Stimulated activated naive CD8-positive, alpha-beta T cell treated with anti-CD3 and anti-CD28 coated beads, Interleukin-15, Interleukin-2, amounts not matched to agents 100 ng/mL and 50 ng/mL, for 24 hours (primary cell): ENCODE measurements around the gene LGR4.

Source experiments
- H3K27ac Mint-ChIP-seq: one replicate; pipeline ENCODE4 v1.8.0; 2021; ENCODE audit warnings: mild to moderate bottlenecking, mixed read lengths
- H3K27me3 Mint-ChIP-seq: one replicate; pipeline ENCODE4 v1.8.0; 2021; ENCODE audit warnings: mixed read lengths
- H3K36me3 Mint-ChIP-seq: one replicate; pipeline ENCODE4 v1.8.0; 2021; ENCODE audit warnings: low read depth, mixed read lengths
- H3K4me1 Mint-ChIP-seq: one replicate; pipeline ENCODE4 v1.8.0; 2021; ENCODE audit warnings: low read depth, mixed read lengths
- H3K4me3 Mint-ChIP-seq: one replicate; pipeline ENCODE4 v1.8.0; 2021; ENCODE audit warnings: mild to moderate bottlenecking, mixed read lengths
- H3K9me3 Mint-ChIP-seq: one replicate; pipeline ENCODE4 v1.8.0; 2021; ENCODE audit warnings: mixed read lengths

Gene LGR4

DNA sequence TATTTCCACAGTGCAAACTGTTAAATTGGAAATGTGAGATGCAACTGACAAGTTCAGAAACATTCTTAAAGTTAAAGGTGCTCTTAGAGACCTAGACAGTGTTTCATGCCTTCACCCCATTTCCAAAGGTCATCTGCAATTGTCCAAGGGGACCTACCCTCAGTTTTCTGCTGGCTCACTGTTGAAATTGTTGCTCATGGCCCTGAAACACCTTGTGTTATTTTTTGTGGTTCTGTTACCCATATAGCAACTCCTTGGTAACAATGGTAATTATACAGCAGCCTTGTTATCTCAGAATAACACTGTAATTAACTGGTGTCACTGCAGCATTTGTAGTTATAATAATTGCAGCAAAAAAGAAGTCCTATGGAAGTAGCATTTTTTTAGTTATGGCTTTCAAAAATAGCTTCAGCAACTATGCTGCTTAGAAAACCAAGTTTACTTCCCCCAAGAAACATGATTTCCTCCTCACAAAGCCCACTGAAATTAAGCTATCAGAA lies 60.3 kb downstream of the LGR4 start:
- Mint-ChIP-seq H3K4me3 (no peak overlapping the region), H3K27me3 (peaks cover 5% of the 10 kb centered on the region), H3K27ac (no peak overlapping the region), H3K4me1 (no peaks in the 10 kb centered on the region), H3K9me3 (no peaks in the 10 kb centered on the region), H3K36me3 (no peaks in the 10 kb centered on the region)

DNA sequence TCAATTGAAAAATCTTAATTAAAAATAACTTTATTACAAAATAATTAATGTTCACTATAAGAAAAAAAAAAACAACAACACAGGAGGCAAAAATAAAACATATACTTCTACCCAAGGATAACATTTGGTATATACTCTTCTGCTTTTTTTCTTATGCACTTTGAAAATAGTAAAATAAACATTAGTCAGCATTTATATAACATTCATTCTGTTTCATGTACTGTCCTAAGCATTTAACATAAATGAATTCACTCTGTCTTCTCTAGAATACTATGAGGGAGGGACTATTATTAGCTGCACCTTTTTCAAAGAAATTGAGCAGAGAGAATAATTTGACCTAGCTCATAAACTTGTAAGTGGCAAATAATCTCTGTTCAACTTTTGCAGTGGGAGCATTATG lies 61.3 kb downstream of the LGR4 start:
- Mint-ChIP-seq H3K9me3 (no peaks in the 10 kb centered on the region), H3K4me3 (no peak overlapping the region), H3K27me3 (peaks cover 5% of the 10 kb centered on the region), H3K36me3 (no peaks in the 10 kb centered on the region), H3K4me1 (no peaks in the 10 kb centered on the region), H3K27ac (no peak overlapping the region)

GRCh38 chr11:27410272-27410671 lies 62.3 kb downstream of the LGR4 start:
- H3K4me3 Mint-ChIP-seq: no peak overlapping the region
- no peaks in the 10 kb centered on the region for H3K9me3 Mint-ChIP-seq
- H3K4me1 Mint-ChIP-seq: no peaks in the 10 kb centered on the region
- no peaks in the 10 kb centered on the region for H3K36me3 Mint-ChIP-seq
- H3K27ac Mint-ChIP-seq: no peak overlapping the region
- peaks cover under 1% of the 10 kb centered on the region for H3K27me3 Mint-ChIP-seq

DNA sequence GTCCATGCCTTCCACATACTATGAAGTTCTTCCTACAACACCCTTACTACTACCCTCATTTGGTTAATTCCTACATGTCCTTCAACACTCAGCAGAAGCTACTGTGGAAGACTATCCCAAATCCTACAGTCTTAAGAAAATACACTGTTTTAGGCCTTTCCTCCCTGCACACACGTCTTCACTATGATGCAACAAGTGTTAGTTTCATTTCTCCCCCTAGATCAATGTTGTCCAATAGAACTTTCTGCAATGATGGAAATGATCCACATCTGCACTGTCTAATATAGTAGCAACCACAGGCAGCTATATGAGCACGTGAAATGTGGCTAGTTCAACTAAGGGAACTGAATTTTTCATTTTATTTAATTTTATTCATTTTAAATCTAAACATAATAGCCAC lies 62.8 kb downstream of the LGR4 start:
- Mint-ChIP-seq H3K36me3 (no peaks in the 10 kb centered on the region), H3K9me3 (no peaks in the 10 kb centered on the region), H3K27me3 (no peaks in the 10 kb centered on the region), H3K4me3 (no peak overlapping the region), H3K27ac (no peak overlapping the region), H3K4me1 (no peaks in the 10 kb centered on the region)

DNA sequence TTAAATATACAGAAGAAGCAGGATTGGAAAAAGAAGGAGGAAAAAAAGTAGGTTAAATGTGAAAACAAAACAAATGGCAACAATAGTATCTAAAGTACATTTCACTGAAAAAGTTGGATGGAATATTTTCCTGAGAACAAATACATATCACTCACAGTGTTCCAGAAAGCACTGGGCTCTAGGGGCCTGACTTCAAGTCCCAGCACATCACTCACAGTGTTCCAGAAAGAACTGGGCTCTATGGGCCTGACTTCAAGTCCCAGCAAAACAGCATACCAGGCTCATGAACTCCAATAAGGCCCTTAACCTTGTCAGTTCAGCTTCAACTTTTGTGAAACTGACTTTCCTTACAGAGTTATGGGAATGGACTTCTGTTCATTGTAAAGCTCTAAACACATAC lies 63.5 kb downstream of the LGR4 start:
- no peaks in the 10 kb centered on the region for H3K4me1 Mint-ChIP-seq
- no peak overlapping the region for H3K27ac Mint-ChIP-seq
- H3K36me3 Mint-ChIP-seq: no peaks in the 10 kb centered on the region
- H3K27me3 Mint-ChIP-seq: no peaks in the 10 kb centered on the region
- no peaks in the 10 kb centered on the region for H3K9me3 Mint-ChIP-seq
- H3K4me3 Mint-ChIP-seq: no peak overlapping the region

DNA sequence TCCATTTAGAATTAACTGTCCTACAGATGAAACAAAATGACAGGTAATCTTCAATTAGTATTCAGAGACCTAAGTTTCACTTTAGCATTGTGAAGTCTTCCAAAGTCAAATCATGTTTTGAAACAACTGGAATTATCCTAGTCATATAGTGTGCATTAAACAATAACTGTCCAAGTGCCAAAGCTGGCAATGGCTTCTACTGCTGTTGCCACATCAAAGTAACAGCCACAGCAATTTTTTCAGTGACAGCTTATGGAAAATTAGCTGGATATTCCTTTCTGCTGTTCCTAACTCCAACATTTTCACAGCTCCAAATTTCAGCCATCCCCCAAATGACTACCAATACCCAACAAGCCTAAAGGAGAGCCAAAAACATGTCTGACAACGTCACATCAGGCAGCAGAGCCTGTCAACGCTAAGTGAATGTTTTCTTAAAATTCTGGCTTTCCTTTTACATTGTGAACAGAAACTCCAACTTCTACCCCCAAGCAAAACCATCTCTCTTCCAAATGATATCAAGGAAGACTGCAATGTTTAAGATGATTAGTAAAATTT lies 64.3 kb downstream of the LGR4 start:
- H3K9me3 Mint-ChIP-seq: no peaks in the 10 kb centered on the region
- no peaks in the 10 kb centered on the region for H3K4me1 Mint-ChIP-seq
- H3K4me3 Mint-ChIP-seq: no peak overlapping the region
- no peaks in the 10 kb centered on the region for H3K36me3 Mint-ChIP-seq
- no peaks in the 10 kb centered on the region for H3K27me3 Mint-ChIP-seq
- no peak overlapping the region for H3K27ac Mint-ChIP-seq

GRCh38 chr11:27406498-27407354 lies 65.9 kb downstream of the LGR4 start:
- Mint-ChIP-seq H3K9me3 (no peaks in the 10 kb centered on the region), H3K4me3 (no peak overlapping the region), H3K36me3 (no peaks in the 10 kb centered on the region), H3K27ac (no peak overlapping the region), H3K27me3 (no peaks in the 10 kb centered on the region), H3K4me1 (no peaks in the 10 kb centered on the region)

DNA sequence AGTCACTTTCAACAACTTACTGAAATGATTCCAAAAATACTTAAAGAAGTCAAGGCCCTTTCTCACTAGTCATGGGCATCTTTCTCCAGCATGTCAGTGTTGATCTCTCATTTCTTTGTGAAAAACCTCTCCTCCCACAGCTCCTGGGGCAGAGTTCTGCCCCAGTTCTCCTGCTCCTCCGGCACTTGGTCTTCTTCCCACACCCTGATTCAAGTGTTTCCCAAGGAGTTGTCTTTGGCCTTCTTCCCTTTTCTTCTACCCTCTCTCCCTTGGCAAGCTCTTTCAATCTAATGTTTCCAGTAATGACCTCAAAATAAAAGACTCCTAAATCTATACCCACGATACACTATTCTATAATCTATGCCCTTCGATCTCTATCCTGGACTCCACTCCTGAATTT lies 67.5 kb downstream of the LGR4 start:
- Mint-ChIP-seq H3K27ac (no peak overlapping the region), H3K4me1 (no peaks in the 10 kb centered on the region), H3K27me3 (no peaks in the 10 kb centered on the region), H3K4me3 (no peak overlapping the region), H3K36me3 (no peaks in the 10 kb centered on the region), H3K9me3 (no peaks in the 10 kb centered on the region)

DNA sequence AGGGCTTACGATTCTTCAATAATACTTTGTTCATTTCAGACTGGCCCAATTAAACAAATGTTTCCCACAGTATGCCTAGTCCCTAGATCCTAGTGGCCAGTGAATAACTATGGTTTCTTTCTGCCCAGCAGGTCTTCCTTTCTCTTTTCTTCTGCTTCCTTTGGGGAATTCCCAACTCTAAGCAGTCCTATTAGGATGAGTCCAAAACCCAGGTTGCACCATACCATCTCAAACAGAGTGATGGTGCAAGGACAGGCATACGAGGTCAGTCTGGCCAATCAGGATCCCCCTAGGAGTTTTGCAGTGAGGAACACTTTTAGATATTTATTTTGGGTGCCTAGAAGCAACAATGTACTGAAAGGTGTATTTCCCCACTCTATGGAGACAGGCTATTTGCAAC lies 68.2 kb downstream of the LGR4 start:
- Mint-ChIP-seq H3K36me3 (no peaks in the 10 kb centered on the region), H3K4me1 (no peaks in the 10 kb centered on the region), H3K4me3 (no peak overlapping the region), H3K9me3 (no peaks in the 10 kb centered on the region), H3K27me3 (no peaks in the 10 kb centered on the region), H3K27ac (no peak overlapping the region)

DNA sequence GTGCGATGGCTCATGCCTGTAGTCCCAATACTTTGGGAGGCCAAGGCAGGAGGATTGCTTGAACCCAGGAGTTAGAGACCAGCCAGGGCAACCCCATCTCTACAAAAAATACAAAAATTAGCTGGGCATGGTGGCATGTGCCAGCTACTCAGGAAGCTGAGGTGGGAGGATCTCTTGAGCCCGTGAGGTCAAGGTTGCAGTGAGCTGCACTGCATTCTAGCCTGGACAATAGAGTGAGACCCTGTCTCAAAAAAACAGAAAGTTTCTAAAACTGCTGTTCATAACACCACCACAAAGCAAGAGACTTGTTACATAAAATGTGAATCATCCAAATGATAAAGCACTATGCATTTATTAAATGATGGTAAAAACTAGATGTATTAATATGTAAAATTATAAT lies 69.4 kb downstream of the LGR4 start:
- H3K9me3 Mint-ChIP-seq: no peaks in the 10 kb centered on the region
- H3K4me1 Mint-ChIP-seq: no peaks in the 10 kb centered on the region
- no peak overlapping the region for H3K27ac Mint-ChIP-seq
- no peaks in the 10 kb centered on the region for H3K36me3 Mint-ChIP-seq
- no peaks in the 10 kb centered on the region for H3K27me3 Mint-ChIP-seq
- no peak overlapping the region for H3K4me3 Mint-ChIP-seq

DNA sequence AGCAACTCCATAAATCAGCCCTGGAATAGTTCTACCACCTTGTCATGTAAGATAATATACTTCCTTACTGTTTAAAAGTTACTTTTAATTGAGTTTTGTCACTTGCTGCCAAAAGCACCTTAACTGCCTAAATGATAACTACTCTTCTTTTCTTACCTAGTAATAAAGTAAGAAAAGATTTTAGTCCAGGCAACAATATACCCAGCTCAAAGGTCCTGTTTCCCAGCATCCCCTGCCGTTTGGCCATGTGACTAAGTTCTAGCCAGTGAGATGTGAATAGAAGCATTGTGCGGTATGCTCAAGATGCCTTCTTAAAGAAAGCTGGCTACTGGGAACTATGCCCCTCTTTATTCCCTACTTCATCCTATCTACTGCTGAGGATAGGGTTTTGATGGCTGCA lies 70.1 kb downstream of the LGR4 start:
- no peaks in the 10 kb centered on the region for H3K27me3 Mint-ChIP-seq
- H3K36me3 Mint-ChIP-seq: no peaks in the 10 kb centered on the region
- no peak overlapping the region for H3K4me3 Mint-ChIP-seq
- H3K4me1 Mint-ChIP-seq: no peaks in the 10 kb centered on the region
- H3K9me3 Mint-ChIP-seq: no peaks in the 10 kb centered on the region
- H3K27ac Mint-ChIP-seq: no peak overlapping the region

GRCh38 chr11:27401833-27402316 lies 70.7 kb downstream of the LGR4 start:
- H3K4me1 Mint-ChIP-seq: no peaks in the 10 kb centered on the region
- H3K27ac Mint-ChIP-seq: no peak overlapping the region
- no peaks in the 10 kb centered on the region for H3K9me3 Mint-ChIP-seq

DNA sequence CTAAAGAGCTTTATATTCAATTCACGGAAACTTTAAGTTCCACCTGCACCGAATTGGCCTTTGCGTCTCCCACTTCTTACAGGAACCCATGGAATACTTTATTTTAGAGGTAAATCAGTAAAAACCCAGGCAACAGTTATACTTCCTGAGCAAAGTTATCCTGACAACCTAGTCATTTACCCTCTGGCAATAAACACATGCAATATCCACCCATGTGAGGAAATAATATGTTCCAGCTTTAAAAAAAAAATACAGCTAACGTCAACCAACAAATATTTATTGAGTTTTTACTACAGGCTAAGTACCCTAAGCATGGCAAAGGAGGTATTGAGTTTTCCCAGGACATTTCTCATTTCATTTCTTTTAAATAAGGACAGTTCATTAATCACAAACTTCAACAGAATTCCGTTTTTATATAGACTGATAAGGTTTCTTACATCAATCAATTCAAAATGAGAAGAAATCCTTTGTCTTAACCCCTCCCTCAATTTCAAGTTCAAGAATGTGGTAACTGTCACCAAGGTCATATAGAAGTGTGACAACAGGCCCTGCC lies 71.2 kb downstream of the LGR4 start:
- Mint-ChIP-seq H3K4me1 (no peaks in the 10 kb centered on the region), H3K27me3 (no peaks in the 10 kb centered on the region), H3K36me3 (no peaks in the 10 kb centered on the region), H3K27ac (no peak overlapping the region), H3K9me3 (no peaks in the 10 kb centered on the region), H3K4me3 (no peak overlapping the region)

More at GRCh38 chr11:27401833-27402316, 70.7 kb downstream of the LGR4 start:
- Mint-ChIP-seq H3K4me3 (no peak overlapping the region), H3K36me3 (no peaks in the 10 kb centered on the region), H3K27me3 (no peaks in the 10 kb centered on the region)

DNA sequence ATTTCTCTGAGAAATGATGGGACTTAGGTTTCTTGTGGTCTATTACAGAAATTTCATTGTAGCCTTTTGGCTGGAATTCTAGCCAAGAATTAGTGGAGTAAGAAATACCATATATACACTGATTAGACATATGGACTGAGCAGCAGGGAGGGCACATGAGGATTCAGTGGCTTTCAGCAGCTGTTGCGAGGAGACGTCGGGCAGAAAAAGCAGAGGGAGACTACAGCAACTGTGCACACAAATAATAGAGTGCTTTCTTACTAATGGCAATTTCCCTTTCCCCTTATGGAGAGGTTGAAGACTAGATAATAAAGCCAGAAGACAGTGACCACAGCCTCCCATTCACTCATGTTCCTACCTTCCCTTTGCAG lies 74.2 kb downstream of the LGR4 start:
- H3K27ac Mint-ChIP-seq: no peak overlapping the region
- H3K9me3 Mint-ChIP-seq: no peaks in the 10 kb centered on the region

GRCh38 chr11:27397624-27398399 lies 74.8 kb downstream of the LGR4 start:
- Mint-ChIP-seq H3K9me3 (no peaks in the 10 kb centered on the region), H3K36me3 (no peaks in the 10 kb centered on the region), H3K4me3 (no peak overlapping the region), H3K4me1 (no peaks in the 10 kb centered on the region), H3K27ac (no peak overlapping the region), H3K27me3 (no peaks in the 10 kb centered on the region)

More for the DNA sequence above, 74.2 kb downstream of the LGR4 start:
- H3K36me3 Mint-ChIP-seq: no peaks in the 10 kb centered on the region
- no peak overlapping the region for H3K4me3 Mint-ChIP-seq
- no peaks in the 10 kb centered on the region for H3K4me1 Mint-ChIP-seq
- no peaks in the 10 kb centered on the region for H3K27me3 Mint-ChIP-seq
